Nephron (organoid): ENCODE data around the gene NSD1.

ENCODE experiments used
- H3K27ac Mint-ChIP-seq, 3 experiments: 2 replicates each; pipeline ENCODE4 v1.8.0; 2020; ENCODE audit warnings: mixed read lengths in 3 of 3, mild to moderate bottlenecking in 2 of 3, moderate library complexity in 1 of 3
- H3K27me3 Mint-ChIP-seq: 2 replicates; pipeline ENCODE4 v1.8.0; 2021; ENCODE audit warnings: low read depth, mild to moderate bottlenecking, moderate library complexity, mixed read lengths
- H3K36me3 Mint-ChIP-seq: 2 replicates; pipeline ENCODE4 v1.8.0; 2020; ENCODE audit warnings: low read depth, mixed read lengths
- H3K4me1 Mint-ChIP-seq: 2 replicates; pipeline ENCODE4 v1.8.0; 2020; ENCODE audit warnings: mixed read lengths
- H3K4me3 Mint-ChIP-seq, 3 experiments: 2 replicates each; pipeline ENCODE4 v1.8.0; 2020; ENCODE audit warnings: mild to moderate bottlenecking in 3 of 3, mixed read lengths in 3 of 3, moderate library complexity in 2 of 3
- H3K9me3 Mint-ChIP-seq: 2 replicates; pipeline ENCODE4 v1.8.0; 2020; ENCODE audit warnings: mixed read lengths
- CTCF ChIP-seq, 3 experiments: fragments of 200-600 bp; sonication (generic); IDR thresholded peaks; one replicate each; pipeline ENCODE4 v1.5.0; 2021; ENCODE audit warnings: antibody characterized with exemption in 3 of 3; ENCODE audit not compliant: unreplicated experiment in 3 of 3

NSD1 gene

GRCh38 chr5:177300236-177300880 lies 166.8 kb downstream of the NSD1 start:
- H3K27me3 Mint-ChIP-seq: no peaks in the 10 kb centered on the region
- peaks cover 44% of the 10 kb centered on the region for H3K4me1 Mint-ChIP-seq
- no peaks in the 10 kb centered on the region for H3K9me3 Mint-ChIP-seq
- H3K4me3 Mint-ChIP-seq: peak overlapping the region; percentile 67 to 86 (median 80)
- peaks cover 39% of the 10 kb centered on the region for H3K36me3 Mint-ChIP-seq
- H3K27ac Mint-ChIP-seq: peak overlapping the region; percentile 82 to 95 (median 91)
- TF ChIP-seq CTCF (IDR thresholded peaks at IDR 0.05; ENCODE audit: unreplicated experiment in 3 of 3): no peak

- peaks cover 39% of the 10 kb centered on the region for H3K36me3 Mint-ChIP-seq
- no peak for TF ChIP-seq CTCF (IDR thresholded peaks at IDR 0.05; ENCODE audit: unreplicated experiment in 3 of 3)
- H3K4me1 Mint-ChIP-seq: peaks cover 46% of the 10 kb centered on the region
- no peaks in the 10 kb centered on the region for H3K9me3 Mint-ChIP-seq
- H3K4me3 Mint-ChIP-seq: peak overlapping the region; percentile 44 to 86 (median 80)
- peak overlapping the region; percentile 82 to 95 (median 91) for H3K27ac Mint-ChIP-seq
- H3K27me3 Mint-ChIP-seq: no peaks in the 10 kb centered on the region
Measured at GRCh38 chr5:177300951-177301350, 167.4 kb downstream of the NSD1 start.

GRCh38 chr5:177301503-177302165 lies 168.1 kb downstream of the NSD1 start:
- H3K4me1 Mint-ChIP-seq: peaks cover 50% of the 10 kb centered on the region
- H3K36me3 Mint-ChIP-seq: peaks cover 40% of the 10 kb centered on the region
- H3K4me3 Mint-ChIP-seq: peak overlapping the region; percentile 91 to 97 (median 95)
- TF ChIP-seq CTCF (IDR thresholded peaks at IDR 0.05; ENCODE audit: unreplicated experiment in 3 of 3): no peak
- peak overlapping the region in 2 of 3 experiments; percentile 72 to 79 for H3K27ac Mint-ChIP-seq
- no peaks in the 10 kb centered on the region for H3K9me3 Mint-ChIP-seq
- no peaks in the 10 kb centered on the region for H3K27me3 Mint-ChIP-seq

- peaks cover 55% of the 10 kb centered on the region for H3K4me1 Mint-ChIP-seq
- H3K27ac Mint-ChIP-seq: peak overlapping the region in 2 of 3 experiments; percentile 72 to 79
- no peaks in the 10 kb centered on the region for H3K27me3 Mint-ChIP-seq
Measured at GRCh38 chr5:177302354-177303110, 169.0 kb downstream of the NSD1 start.

More at GRCh38 chr5:177302354-177303110, 169.0 kb downstream of the NSD1 start:
- TF ChIP-seq CTCF (IDR thresholded peaks at IDR 0.05; ENCODE audit: unreplicated experiment in 3 of 3): no peak
- H3K9me3 Mint-ChIP-seq: no peaks in the 10 kb centered on the region
- peak overlapping the region; percentile 91 to 97 (median 95) for H3K4me3 Mint-ChIP-seq
- H3K36me3 Mint-ChIP-seq: peaks cover 38% of the 10 kb centered on the region
